Measurements from ENCODE around the gene SEC14L3. TPM values are rescaled to one million over a fixed set of nuclear protein-coding genes. Genes with fewer than 3 reads are reported as not detected.

SEC14L3 gene
- total RNA-seq, 1 experiment from 2014 or later = not detected

DNA sequence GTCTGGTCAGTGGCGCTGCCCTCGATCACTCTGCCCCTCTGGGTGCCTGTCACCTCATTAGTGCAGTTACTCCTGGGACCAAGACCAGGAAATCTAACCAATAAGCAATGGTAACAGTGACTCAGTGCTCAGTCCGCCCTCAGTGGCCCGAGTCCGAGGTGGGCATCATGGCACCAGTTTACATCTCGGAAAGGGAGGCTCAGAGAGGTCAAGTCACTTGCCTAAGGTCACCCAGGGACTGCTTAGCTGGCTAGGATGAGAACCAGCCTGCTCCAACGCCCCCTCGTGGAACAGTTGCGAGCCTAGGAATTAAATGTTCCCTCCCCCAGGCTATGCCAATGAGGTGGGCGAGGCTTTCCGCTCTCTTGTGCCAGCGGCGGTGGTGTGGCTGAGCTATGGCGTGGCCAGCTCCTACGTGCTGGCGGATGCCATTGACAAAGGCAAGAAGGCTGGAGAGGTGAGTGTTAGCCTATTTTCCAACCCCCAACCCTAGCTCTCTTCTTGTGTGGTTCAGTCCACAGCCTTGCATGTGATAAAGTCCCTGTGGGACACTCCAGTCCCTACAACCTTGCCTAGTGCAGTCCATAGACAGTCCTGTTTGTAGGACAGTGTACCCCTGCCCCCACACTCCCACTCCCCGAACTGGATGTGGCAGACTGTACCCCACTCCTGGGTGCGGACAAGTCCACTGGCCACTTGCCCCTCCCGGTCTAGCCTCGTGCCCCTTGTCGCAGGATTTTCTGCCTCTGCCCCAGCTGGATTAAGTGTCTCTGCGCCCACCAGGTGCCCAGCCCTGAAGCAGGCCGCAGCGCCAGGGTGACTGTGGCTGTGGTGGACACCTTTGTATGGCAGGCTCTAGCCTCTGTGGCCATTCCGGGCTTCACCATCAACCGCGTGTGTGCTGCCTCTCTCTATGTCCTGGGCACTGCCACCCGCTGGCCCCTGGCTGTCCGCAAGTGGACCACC is 45.1 kb downstream of the SEC14L3 start:
- DNase-seq = peak; percentile 36 to 48
- H3K36me3 ChIP-seq = no peaks in the 10 kb centered on the region
- H3K27me3 ChIP-seq = no peaks in the 10 kb centered on the region
- peaks cover 12% of the 10 kb centered on the region; the same call in 1 of the 2 replicates for H3K4me1 ChIP-seq
- H3K27ac ChIP-seq = no peak overlapping the region
- H3K9me3 ChIP-seq (replicated peaks) = no peaks in the 10 kb centered on the region
- H3K4me3 ChIP-seq = no peak overlapping the region; the same call in 1 of the 2 replicates

DNA sequence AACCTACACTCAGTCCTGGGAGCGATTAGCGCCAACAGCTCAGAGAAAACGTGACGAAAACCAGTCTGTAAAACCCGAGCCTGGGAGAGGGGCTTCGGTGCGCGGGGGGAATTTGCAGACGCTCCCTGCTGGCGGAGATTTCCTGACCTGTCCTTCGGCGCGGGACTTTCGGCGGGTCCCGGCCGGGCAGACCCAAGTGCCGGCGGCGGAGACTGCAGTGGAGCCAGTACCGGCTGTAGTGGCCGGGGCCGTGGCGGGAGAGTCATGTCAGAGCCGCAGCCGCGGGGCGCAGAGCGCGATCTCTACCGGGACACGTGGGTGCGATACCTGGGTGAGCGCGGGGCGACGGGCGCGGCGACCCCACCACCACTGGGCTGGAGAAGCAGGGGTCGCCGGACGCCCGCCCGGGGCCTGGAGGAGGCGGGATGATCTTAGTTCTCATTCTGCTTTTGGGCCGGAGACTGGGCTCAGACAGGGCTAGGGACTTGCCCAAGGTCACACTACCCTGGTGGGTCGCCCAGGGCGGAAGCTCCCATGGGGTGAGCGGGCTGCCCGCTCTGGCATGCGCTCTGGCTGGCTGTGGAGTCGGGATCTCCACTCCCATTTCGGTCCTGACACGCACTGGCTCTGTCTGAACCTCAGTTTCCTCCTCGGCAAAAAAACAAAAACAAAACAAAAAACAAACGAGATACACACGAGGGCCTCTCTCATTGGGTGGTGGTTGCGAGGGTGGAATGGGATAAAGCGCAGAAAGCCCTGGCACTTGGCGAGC is 46.0 kb downstream of the SEC14L3 start, which contains the start of gene MTFP1:
TSS of gene MTFP1 (plus strand) at position 153 of the 772 bp plus-strand sequence. CDS start at position 265, 112 bp downstream.
- Histone ChIP-seq H3K27ac (peak within 1 kb of the TSS; percentile 38), H3K36me3 (no peaks in the 10 kb centered on the region), H3K4me3 (peak within 1 kb of the TSS; percentile 70), H3K9me3 (replicated peaks) (no peaks in the 10 kb centered on the region), H3K27me3 (no peaks in the 10 kb centered on the region), H3K4me1 (peaks cover 14% of the 10 kb centered on the region; the same call in 1 of the 2 replicates)
- peak; percentile 70 to 80 for DNase-seq

DNA sequence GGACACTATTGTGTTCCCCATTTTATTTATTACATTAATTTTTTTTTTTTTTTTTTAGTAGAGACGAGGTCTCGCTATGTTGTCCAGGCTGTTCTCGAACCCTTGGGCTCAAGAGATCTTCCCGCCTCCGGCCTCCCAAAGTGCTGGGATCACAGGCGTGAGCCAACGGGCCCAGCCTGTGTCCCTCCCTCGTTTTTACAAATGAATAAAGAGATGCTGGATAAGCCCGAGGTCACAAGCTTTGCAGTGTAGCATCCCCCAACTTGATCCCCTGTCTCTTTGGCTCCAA is 46.5 kb downstream of the SEC14L3 start:
- Histone ChIP-seq H3K4me1 (peaks cover 19% of the 10 kb centered on the region; the same call in 1 of the 2 replicates), H3K27ac (no peak overlapping the region), H3K4me3 (peak overlapping the region; percentile 70), H3K27me3 (no peaks in the 10 kb centered on the region), H3K36me3 (no peaks in the 10 kb centered on the region), H3K9me3 (replicated peaks) (no peaks in the 10 kb centered on the region)
- no peak for DNase-seq

DNA sequence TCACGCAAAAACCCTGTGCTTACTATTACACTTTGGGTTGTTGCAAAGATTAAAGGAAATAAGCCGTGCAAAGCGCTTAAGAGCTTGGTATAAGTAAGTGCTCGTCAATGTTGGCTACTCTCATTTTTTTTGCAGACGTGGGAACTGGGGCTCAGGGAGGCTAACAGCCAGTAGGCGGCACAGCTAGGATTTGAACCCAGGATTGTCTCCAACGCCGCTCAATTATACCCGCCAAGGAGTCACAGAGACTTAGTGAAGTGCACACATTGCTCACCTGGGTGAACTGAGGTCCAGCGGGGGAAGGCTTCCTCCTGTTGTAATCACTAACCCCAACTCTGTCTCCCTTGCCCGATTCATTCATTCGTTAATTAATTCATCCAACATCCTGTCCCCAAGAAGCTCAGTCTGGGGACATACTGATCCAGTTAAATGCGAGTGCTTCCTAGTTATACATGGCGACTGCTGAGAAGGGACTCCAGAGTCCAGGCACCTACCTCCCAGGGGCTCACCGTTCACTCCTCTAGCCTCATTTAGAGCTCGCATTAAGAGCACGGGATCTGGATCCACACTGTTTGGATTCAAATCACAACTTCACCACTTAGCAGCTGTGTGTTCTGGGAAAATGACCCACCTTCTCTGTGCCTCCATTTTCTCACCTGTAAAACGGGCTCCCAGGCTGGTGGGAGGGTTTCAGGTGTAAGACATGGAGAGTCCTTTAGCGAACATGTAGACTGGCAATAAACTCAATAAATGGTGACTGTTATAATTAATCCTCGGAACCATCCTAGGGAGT is 47.1 kb downstream of the SEC14L3 start:
- peaks cover 22% of the 10 kb centered on the region; the same call in 1 of the 2 replicates for H3K4me1 ChIP-seq
- peak in 1 of 2 experiments; percentile 14 for DNase-seq

DNA sequence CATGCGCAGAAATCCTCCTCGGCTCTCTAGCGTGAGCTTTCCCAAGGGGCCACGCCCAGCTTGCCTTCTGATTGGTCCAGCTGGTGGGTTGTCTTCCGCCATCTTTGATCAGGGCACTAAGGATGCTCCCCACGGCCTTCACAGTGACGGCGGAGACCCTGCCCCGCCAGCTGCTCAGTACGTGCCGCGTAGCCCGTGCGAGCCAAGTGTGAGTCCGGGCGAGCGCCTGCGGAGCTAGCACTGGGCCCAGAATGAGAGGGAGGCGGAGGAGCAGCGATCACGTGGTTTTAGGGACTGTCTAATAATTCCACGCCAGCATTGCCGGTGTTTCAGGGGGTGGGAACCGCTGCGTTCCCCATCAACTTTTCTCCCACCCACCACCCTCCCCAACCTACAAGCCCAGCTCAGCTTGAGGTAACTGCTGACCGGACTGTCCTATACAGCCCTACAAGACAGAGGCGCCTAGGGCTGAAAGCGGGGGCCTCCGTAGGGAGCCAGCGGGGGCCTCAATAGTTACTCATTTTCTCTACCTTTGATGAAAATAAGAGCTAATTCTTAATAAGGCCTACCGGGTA is 47.8 kb downstream of the SEC14L3 start:
- Histone ChIP-seq H3K27me3 (no peaks in the 10 kb centered on the region), H3K4me1 (peaks cover 22% of the 10 kb centered on the region; the same call in 1 of the 2 replicates)

More for the DNA sequence above, 47.1 kb downstream of the SEC14L3 start:
- peak overlapping the region; percentile 4; the same call in 1 of the 2 replicates for H3K27ac ChIP-seq
- H3K36me3 ChIP-seq = no peaks in the 10 kb centered on the region
- peak overlapping the region; percentile 70 for H3K4me3 ChIP-seq
- no peaks in the 10 kb centered on the region for H3K27me3 ChIP-seq
- no peaks in the 10 kb centered on the region for H3K9me3 ChIP-seq (replicated peaks)

DNA sequence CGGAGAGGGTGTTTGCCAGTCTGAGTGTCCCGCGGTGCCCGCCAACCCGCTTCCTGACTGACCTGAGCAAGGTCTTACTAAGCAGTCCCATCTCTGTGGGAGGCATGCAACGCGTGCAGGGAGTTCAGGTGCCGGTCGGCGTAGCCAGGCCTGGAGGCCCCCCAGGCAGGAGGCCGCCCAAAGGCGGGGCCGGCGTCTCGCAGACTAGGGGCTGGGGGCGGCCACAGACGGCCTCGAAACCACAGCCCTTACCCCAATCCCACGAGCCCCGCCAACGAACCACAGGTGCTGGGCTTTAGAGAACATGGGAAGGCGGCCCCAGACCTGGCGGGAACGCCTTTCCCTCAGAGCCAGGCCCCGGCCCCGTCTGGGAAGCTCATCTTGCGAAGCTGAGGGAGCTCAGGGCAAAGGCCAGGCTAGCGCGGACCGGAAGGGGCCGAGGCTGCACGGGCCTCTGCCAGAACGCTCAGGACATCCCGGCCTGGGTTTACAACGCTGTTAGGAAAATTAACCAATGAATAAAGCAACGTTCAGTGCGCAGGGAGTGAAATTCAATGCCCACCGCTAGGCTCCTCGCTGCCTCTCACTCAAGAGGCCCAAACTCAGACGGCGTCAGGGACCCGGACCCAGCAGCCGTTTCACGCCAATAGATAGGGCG is 48.4 kb downstream of the SEC14L3 start:
- no peak for DNase-seq
- peaks cover 22% of the 10 kb centered on the region; the same call in 1 of the 2 replicates for H3K4me1 ChIP-seq

More for the DNA sequence above, 47.8 kb downstream of the SEC14L3 start:
- H3K27ac ChIP-seq = peak overlapping the region; percentile 92
- DNase-seq = peak; percentile 99
- H3K4me3 ChIP-seq = peak overlapping the region; percentile 70
- H3K36me3 ChIP-seq = peaks cover under 1% of the 10 kb centered on the region; the same call in 1 of the 2 replicates
- H3K9me3 ChIP-seq (replicated peaks) = no peaks in the 10 kb centered on the region

DNA sequence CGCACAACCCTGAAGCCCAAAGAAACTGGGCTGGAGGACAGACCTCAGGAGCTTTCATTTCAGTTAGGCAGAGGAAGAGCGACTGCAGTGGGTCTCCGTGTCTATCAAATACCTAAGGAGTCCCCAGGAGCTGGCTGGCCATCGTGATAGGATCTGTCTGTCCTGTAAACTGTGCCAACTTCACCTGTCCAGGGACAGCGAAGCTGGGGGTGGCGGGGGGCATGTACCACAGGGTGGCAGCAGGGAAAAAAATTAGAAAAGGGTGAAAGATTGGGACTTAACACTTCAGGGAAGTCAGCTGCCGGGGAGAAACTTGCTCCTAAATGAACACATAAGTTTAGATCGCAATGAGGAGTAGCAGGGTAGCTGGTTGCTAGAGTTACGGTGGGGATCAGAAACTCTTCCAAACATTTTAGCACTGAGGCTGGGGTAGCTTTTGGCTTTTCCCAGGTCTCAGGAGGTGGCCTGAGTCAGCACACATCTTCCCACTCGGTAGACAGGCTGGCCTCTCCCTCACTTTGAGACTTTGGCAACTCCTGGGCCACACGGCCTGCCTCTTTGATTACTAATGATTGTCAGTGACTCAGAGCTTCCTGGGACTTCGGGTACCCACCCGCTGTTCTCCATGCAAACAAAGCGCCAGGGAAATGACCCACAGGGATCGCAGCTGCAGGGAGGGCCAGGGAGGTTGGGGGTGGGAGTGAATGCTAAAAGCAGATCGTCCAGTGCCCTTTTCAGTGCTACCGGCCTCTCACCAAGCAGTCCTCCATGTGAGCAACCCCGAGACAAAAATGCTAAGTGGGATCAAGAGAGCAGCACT is 49.1 kb downstream of the SEC14L3 start:
- Histone ChIP-seq H3K27me3 (no peaks in the 10 kb centered on the region), H3K36me3 (peaks cover 7% of the 10 kb centered on the region; the same call in 1 of the 2 replicates), H3K27ac (peak overlapping the region; percentile 92), H3K9me3 (replicated peaks) (no peaks in the 10 kb centered on the region), H3K4me1 (peaks cover 22% of the 10 kb centered on the region; the same call in 1 of the 2 replicates), H3K4me3 (peak overlapping the region; percentile 70)
- peak; percentile 61 to 64 for DNase-seq

More for the DNA sequence above, 48.4 kb downstream of the SEC14L3 start:
- Histone ChIP-seq H3K4me3 (peak overlapping the region; percentile 70), H3K9me3 (replicated peaks) (no peaks in the 10 kb centered on the region), H3K36me3 (peaks cover 7% of the 10 kb centered on the region; the same call in 1 of the 2 replicates), H3K27me3 (no peaks in the 10 kb centered on the region), H3K27ac (peak overlapping the region; percentile 92)

DNA sequence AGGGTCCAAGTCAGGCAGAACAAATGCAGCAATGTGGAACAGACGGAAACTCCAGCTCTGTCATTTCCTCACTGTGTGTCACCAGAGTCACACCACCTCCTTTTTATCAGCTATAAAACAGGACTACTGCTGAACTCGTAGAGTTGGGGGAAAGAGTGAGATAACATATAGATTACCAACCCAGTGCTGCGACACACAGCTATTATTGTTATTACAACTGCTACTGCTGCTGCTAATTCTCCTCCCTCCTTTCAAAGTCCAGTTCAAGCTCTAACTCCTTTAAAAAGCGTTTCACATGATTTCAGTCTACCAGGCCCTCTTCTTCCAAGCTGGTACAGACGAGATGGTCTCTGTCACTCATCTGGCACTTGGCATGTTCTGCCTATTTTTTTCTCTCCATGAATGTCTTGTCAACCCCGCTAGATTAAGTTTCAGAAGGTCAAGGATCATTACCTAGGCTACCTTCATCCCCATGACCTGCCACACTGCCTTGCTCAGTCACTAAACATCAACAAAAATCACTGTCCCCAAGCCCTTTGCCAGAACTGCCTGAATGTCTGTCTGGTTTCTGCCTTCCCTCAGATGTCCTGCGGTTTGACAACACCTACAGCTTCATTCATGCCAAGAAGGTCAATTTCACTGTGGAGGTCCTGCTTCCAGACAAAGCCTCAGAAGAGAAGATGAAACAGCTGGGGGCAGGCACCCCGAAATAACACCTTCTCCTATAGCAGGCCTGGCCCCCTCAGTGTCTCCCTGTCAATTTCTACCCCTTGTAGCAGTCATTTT is 49.9 kb downstream of the SEC14L3 start:
- Histone ChIP-seq H3K4me3 (no peak overlapping the region; the same call in 1 of the 2 replicates), H3K4me1 (peaks cover 22% of the 10 kb centered on the region; the same call in 1 of the 2 replicates), H3K27me3 (no peaks in the 10 kb centered on the region), H3K27ac (no peak overlapping the region; the same call in 1 of the 2 replicates), H3K36me3 (peaks cover 12% of the 10 kb centered on the region; the same call in 1 of the 2 replicates), H3K9me3 (replicated peaks) (no peaks in the 10 kb centered on the region)
- DNase-seq = no peak

DNA sequence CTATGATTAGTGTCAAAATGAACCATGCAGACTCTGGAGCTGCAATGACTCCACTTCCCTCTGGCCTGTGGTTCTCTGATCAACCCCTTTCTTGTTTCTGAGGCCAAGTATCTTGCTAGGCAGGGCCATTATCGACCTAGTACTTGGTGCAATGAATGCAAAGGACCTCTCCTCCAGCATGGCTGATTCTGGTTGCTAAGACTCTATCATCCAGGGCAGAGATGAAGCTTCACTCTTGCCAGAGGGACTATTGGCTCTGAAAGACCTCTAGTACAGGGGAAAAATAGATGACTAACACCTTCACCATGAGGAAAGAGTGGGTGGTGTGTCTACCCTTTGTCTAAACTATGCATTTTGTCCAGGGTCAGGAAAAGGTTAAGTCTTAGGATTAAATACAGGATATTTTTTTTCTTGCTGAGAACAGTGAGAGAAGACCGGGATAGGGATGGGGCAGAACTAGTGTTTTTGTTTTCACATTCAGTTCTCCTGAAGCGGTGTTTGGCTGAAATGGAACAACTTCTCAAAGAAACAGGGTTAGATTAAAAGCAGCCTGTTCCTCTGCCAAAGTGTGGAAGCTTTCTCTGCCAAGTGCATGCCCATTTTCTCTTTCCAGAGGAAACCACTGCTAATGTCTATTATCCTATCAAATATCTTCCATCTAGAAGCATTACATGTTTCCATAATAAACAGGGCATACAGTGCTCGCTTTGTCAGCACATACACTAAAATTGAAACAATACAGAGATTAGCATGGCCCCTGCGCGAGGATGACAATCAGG is 51.3 kb downstream of the SEC14L3 start:
- Histone ChIP-seq H3K27ac (no peak overlapping the region; the same call in 1 of the 2 replicates), H3K4me3 (no peak overlapping the region), H3K4me1 (peaks cover 22% of the 10 kb centered on the region; the same call in 1 of the 2 replicates), H3K9me3 (replicated peaks) (no peaks in the 10 kb centered on the region), H3K36me3 (peaks cover 14% of the 10 kb centered on the region; the same call in 1 of the 2 replicates), H3K27me3 (no peaks in the 10 kb centered on the region)
- DNase-seq = no peak

DNA sequence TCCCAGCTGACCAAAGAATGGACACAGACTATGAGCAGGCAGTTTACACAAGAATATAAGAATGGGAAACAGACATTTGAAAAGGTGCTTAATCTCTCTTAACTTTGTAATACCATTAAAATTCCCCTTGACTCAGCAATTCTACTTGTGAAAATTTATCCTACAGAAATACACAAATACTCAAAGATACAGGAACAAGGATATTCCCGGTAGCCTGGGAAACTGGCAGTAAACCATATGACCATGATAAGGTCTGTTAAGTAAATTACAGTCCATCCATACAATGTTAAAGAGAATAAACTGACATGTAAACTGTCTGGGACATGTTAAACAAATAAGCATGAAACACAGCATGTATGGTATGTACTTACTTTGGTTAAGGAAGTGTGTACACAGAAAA is 55.0 kb downstream of the SEC14L3 start:
- Histone ChIP-seq H3K9me3 (replicated peaks) (no peaks in the 10 kb centered on the region), H3K27me3 (no peaks in the 10 kb centered on the region), H3K36me3 (peaks cover 14% of the 10 kb centered on the region; the same call in 1 of the 2 replicates), H3K4me3 (no peak overlapping the region), H3K4me1 (peaks cover 10% of the 10 kb centered on the region; the same call in 1 of the 2 replicates), H3K27ac (no peak overlapping the region)
- no peak for DNase-seq

DNA sequence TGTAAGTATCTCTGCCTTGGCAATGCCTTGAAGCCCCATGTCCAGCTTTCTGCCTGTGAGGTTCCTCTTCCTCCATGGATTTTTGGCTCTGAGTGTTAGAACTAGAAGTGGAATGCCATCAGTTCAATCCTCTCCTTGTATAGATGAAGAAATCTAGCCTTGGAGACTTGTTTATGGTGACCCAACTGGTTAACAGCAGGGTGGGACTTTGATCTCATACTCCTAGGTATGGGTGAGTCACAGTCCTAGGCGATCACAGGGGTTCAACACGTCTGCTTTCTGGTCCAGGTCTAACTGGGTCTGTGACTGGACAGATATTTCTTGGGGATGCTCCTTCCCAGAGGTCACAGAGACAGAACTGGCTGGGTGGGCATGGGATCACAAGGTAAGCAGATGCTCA is 55.4 kb downstream of the SEC14L3 start:
- H3K36me3 ChIP-seq = peaks cover 14% of the 10 kb centered on the region; the same call in 1 of the 2 replicates
- H3K27ac ChIP-seq = no peak overlapping the region
- H3K27me3 ChIP-seq = no peaks in the 10 kb centered on the region
- peaks cover 10% of the 10 kb centered on the region; the same call in 1 of the 2 replicates for H3K4me1 ChIP-seq
- no peak overlapping the region for H3K4me3 ChIP-seq
- no peak for DNase-seq
- H3K9me3 ChIP-seq (replicated peaks) = no peaks in the 10 kb centered on the region
